ENCODE measurements around the gene PLXNA4.

- TF ChIP-seq, protein P1, sequence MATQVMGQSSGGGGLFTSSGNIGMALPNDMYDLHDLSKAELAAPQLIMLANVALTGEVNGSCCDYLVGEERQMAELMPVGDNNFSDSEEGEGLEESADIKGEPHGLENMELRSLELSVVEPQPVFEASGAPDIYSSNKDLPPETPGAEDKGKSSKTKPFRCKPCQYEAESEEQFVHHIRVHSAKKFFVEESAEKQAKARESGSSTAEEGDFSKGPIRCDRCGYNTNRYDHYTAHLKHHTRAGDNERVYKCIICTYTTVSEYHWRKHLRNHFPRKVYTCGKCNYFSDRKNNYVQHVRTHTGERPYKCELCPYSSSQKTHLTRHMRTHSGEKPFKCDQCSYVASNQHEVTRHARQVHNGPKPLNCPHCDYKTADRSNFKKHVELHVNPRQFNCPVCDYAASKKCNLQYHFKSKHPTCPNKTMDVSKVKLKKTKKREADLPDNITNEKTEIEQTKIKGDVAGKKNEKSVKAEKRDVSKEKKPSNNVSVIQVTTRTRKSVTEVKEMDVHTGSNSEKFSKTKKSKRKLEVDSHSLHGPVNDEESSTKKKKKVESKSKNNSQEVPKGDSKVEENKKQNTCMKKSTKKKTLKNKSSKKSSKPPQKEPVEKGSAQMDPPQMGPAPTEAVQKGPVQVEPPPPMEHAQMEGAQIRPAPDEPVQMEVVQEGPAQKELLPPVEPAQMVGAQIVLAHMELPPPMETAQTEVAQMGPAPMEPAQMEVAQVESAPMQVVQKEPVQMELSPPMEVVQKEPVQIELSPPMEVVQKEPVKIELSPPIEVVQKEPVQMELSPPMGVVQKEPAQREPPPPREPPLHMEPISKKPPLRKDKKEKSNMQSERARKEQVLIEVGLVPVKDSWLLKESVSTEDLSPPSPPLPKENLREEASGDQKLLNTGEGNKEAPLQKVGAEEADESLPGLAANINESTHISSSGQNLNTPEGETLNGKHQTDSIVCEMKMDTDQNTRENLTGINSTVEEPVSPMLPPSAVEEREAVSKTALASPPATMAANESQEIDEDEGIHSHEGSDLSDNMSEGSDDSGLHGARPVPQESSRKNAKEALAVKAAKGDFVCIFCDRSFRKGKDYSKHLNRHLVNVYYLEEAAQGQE (IDR thresholded peaks at IDR 0.05; ENCODE audit: insufficient read depth in 1 of 2, low read depth in 2 of 2, low read length in 2 of 2), result no peak
- TF ChIP-seq POLR2AphosphoS5 (IDR thresholded peaks at IDR 0.05; ENCODE audit: low read depth, low read length) (no peak), SIN3A (IDR thresholded peaks at IDR 0.05; ENCODE audit: borderline replicate concordance, insufficient read depth, low read length) (no peak), TAF1 (IDR thresholded peaks at IDR 0.05; ENCODE audit: borderline replicate concordance, insufficient read depth, low read length) (no peak)
Measured at GRCh38 chr7:132328047-132328620, 248.1 kb downstream of the PLXNA4 start.
